GM12872 (cell line): ENCODE results near the gene CLVS2.

ENCODE experiments used
- TF ChIP-seq, protein P1 (sequence below): IDR thresholded peaks from 3 replicates; pipeline ENCODE4 v1.5.1; 2011; ENCODE audit warnings: low read depth, mild to moderate bottlenecking, low read length, moderate library complexity; ENCODE audit not compliant: insufficient read depth

Gene CLVS2

DNA sequence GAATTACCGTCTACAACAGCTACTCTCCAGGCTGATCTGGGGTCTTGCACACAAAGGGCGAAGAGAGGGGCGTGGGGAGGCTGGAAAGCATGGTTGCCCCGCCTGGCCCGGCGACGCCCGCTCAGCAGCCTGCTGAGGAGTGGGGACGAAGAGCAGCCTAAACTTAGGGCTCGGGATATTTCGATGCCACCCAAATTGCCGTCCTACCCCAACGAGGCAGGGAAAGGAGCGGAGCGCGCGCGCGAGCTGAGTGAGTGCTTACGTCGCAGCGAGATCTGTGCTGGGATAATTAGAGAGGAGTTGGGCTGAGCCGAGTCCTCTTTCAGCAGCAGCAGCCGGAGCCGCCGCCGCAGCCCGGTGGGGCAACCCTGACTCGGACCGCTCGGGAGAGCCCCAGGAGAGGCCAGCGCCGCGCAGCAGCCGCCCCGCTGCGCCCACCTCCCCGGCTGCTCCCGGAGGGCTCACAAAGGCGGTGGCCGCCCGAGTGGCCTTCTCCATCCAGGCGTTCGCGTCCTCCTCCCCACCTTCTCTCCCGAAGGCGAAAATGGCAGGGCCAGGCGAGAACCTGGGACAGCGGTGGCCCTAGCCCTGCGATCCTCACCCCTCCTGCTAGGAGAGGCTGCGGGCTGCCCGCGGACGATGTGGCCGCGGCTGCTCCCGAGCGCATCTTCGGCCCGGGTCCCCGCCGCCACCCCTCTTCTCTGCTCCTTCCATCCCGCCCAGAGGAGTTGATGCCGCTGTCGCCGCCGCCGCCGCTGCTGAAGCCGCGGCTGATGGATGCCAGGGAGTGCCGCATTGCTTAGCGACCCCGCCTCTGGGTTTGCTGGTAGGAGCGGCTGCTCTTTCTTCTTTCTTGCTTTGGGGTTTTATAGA, at the start of gene CLVS2:
TSS of gene CLVS2 (plus strand) at position 315 of the 873 bp plus-strand sequence. CDS start 1,543 bp downstream, outside the sequence.
- TF ChIP-seq, protein P1, sequence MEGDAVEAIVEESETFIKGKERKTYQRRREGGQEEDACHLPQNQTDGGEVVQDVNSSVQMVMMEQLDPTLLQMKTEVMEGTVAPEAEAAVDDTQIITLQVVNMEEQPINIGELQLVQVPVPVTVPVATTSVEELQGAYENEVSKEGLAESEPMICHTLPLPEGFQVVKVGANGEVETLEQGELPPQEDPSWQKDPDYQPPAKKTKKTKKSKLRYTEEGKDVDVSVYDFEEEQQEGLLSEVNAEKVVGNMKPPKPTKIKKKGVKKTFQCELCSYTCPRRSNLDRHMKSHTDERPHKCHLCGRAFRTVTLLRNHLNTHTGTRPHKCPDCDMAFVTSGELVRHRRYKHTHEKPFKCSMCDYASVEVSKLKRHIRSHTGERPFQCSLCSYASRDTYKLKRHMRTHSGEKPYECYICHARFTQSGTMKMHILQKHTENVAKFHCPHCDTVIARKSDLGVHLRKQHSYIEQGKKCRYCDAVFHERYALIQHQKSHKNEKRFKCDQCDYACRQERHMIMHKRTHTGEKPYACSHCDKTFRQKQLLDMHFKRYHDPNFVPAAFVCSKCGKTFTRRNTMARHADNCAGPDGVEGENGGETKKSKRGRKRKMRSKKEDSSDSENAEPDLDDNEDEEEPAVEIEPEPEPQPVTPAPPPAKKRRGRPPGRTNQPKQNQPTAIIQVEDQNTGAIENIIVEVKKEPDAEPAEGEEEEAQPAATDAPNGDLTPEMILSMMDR = no peak

DNA sequence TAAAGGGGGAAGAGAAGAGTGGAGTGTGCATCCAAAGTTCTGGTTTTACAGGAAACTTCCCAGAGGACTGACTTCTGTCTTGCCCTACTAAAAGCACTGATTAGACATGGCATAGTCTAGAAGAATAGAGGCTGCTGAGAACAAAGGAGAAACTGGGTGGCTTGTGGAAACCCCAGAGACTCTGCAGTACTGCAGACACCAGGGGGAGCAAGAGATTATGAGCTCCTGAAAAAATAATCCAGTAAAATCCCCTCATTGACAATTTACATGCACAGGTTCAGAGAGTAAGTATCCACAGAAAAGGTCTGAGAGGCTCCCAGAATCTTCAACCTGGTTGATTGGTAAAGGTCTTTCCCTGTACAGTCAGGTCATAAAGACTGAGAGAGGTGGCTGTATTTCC, 48.7 kb upstream of the CLVS2 start:
- TF ChIP-seq, protein P1 = peak; percentile 31; the same call in 1 of the 3 replicates

DNA sequence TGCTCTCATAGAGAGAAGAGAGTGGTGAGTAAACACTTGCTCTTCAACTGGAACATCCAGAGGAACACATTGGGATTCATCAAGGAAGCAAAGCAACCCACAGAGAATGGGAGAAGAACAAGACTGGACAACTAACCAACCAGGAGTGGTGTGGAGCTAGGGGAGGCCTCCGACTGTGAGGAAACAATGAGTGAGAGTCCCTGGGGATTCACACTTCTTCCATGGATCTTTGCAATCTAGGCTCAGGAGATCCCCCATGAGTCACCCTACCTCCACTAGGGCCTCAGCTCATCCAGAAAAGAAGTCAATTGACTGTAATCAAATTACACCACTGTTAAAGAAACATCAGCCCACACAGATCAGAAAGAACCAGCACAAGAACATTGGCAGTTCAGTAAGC, 42.3 kb upstream of the CLVS2 start:
- TF ChIP-seq, protein P1 = no peak

GRCh38 chr6:122956376-122956775, 39.7 kb upstream of the CLVS2 start:
- TF ChIP-seq, protein P1 = no peak

- TF ChIP-seq, protein P1 = no peak
Measured at GRCh38 chr6:122962000-122962624, 33.9 kb upstream of the CLVS2 start.

DNA sequence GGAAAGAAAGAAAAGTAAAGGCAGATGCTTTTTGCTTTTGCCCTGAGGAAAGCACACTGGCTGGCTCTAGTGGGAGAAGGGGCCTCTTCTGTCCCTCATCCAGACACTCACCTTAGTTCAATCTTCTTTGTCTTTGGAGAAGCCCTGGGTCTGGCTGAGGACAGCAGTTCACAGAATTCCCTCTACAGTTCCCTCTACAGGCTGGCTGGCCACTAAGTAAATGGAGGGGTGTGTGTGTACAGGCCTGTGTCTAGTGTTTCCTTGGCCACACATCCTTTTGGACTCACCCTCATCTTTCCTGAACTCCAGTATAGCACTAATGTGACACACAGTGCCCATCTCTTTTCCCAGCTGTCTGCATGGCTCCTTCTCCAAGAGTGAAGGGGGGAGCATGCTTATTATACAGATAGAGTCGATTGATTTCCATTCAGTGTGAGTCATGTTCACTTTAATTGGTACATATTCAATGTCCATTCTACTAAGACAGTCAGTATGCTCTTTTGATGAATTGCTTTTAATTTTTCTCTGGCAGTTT, 26.0 kb upstream of the CLVS2 start:
- TF ChIP-seq, protein P1 = no peak

- TF ChIP-seq, protein P1 = no peak
Measured at GRCh38 chr6:122977180-122977579, 18.9 kb upstream of the CLVS2 start.
